Right lung (tissue), 10 donors: Measurements from ENCODE around the gene CCDC116. TPM values are rescaled to one million over a fixed set of nuclear protein-coding genes. Genes with fewer than 3 reads are reported as not detected.
"Not testable (repeated sequence)": the region's sequence is repeated elsewhere in the genome, so short reads cannot be mapped to it uniquely, and the experiment has no call there.

Source experiments
- DNase-seq, 2 donors: peaks; one replicate each; pipeline ENCODE4 v3.0.0-alpha.2; 2013
- long read RNA-seq, 8 donors: transcript quantifications; one replicate each; lab custom pipeline, GENCODE V29; 2026
- polyA plus RNA-seq, 5 donors: library from polyadenylated mRNA; unstranded; fragments of 120-200 nt; gene quantifications; one replicate each; pipeline versions ENCODE4 v1.2.1 to v1.2.3, GENCODE V29; 2013; ENCODE audit warnings: inconsistent platforms in 1 of 5, low replicate concordance in 1 of 5; ENCODE audit not compliant: insufficient read length in 5 of 5, insufficient read depth in 1 of 5

The CCDC116 gene
- polyA plus RNA-seq, result 1 to 10 TPM in 4 of 5 donors, under 1 TPM in 1; 0.90 to 1.6 (median 1.3) TPM
- long read RNA-seq, donor 1, result 0 reads
- long read RNA-seq, donor 2, result 0 reads
- long read RNA-seq, donor 3, result 0 reads
- long read RNA-seq, donor 4, result 0 reads
- long read RNA-seq, donor 5, result 0 reads
- long read RNA-seq, donor 6, result 0 reads
- long read RNA-seq, donor 7, result 0 reads
- long read RNA-seq, donor 8, result 0 reads

- DNase-seq, result no peak
Measured at GRCh38 chr22:21632237-21632895, at the start of gene CCDC116. Gene CCDC116 (plus strand): TSS chr22:21632760. CDS start chr22:21633182, 422 bp downstream.

- DNase-seq, result no peak
Measured at GRCh38 chr22:21582801-21583740, 49.5 kb upstream of the CCDC116 start.

GRCh38 chr22:21585389-21585788 lies 47.2 kb upstream of the CCDC116 start:
- DNase-seq, result no peak

DNA sequence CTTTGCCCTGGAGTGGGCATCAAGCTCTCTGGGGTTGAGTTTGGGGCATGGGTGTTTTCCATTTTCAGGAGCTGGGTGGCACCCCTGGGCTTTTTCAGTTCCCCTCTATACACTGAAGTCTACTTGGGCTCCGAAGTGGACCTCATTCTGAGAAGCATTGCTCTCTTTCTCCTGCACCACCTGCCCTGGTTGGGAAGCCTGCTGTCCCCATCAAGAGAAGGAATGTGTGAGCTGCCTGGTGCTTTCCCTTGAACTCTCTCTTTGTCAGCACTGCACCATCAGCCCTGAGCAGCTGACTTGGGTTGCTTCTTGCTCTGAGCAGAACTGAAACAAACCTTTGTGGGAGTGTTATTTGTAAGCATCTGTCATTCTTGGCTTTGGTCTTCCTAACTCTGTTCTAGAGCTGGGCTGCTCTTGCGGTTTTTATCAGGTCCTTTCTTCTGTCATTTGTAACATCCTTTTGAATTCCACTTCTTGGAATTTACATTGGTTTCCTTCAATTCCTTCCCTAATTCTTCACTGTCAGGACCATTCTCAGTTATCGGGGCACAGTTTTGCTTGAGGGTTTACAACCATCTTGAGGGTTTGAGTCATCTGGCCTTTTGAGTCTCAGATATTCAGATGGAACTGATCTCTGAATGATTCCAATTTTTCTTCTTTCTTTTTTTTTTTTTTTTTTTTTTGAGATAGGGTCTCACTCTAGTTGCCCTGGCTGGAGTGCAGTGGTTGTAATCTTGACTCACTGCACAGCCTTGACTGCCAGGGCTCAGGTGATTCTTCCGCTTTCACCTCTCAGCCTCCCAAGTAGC lies 44.6 kb upstream of the CCDC116 start:
- DNase-seq, result no peak

DNA sequence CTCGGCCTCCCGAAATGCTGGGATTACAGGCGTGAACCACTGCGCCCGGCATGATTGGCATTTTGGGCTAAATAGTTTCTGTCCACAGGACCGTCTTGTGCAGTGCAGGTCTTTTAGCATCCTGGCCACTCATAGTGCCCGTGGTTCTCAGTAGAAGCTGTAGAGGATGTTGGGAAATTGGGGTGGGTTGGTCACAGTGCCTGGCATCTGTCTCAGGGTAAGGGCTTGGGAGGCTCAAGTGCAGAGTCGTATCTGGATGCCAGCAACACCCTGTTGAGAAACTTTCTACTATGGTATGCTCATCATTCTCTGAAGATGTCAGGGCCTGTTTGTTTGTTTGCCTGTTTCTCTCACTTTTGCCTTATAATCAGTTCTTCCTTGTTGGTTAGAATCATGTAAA lies 43.2 kb upstream of the CCDC116 start:
- DNase-seq, result no peak

DNA sequence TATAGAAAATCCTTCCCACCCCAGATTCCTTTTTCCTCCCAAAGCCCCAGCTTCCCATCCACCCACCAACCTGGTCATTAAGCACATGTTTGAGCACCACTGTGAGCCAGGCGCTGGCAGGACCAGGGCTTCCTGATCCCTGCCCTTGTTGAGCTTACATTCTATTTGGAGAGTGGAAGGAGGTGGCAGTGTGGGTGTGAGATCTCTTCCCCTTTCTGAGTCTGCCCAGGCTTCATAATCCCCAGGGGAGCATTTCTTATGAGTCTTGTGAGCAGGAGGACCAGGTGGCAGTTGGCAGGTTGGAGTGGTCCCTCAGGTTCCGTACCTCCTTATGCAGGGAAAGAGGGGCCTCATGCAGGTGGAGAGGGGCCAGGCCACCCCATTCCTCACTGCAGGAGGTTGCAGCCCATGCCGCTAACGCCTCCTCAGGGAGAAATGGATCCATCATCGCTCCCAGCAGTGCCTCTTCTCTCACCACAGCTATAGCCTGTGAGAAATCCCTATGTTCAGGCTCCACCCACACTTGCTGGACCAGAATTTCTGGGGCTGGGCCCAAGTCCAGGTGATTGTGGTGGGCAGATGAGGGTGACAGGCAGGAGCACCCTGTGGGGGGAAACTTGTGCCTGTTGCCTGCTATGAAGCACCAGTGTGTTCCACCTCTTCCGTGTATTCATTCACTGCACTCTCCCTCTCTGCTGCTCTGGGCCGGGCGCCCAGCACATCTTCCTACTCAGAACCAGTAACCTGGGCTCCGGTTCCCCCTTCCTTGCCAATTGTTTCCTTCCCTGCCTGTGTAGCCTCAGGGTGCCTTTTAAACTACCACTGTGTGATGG lies 41.5 kb upstream of the CCDC116 start:
- DNase-seq, result no peak

GRCh38 chr22:21591695-21592094 lies 40.9 kb upstream of the CCDC116 start:
- no peak for DNase-seq

- DNase-seq, result no peak
Measured at GRCh38 chr22:21592422-21592821, 40.1 kb upstream of the CCDC116 start.

DNA sequence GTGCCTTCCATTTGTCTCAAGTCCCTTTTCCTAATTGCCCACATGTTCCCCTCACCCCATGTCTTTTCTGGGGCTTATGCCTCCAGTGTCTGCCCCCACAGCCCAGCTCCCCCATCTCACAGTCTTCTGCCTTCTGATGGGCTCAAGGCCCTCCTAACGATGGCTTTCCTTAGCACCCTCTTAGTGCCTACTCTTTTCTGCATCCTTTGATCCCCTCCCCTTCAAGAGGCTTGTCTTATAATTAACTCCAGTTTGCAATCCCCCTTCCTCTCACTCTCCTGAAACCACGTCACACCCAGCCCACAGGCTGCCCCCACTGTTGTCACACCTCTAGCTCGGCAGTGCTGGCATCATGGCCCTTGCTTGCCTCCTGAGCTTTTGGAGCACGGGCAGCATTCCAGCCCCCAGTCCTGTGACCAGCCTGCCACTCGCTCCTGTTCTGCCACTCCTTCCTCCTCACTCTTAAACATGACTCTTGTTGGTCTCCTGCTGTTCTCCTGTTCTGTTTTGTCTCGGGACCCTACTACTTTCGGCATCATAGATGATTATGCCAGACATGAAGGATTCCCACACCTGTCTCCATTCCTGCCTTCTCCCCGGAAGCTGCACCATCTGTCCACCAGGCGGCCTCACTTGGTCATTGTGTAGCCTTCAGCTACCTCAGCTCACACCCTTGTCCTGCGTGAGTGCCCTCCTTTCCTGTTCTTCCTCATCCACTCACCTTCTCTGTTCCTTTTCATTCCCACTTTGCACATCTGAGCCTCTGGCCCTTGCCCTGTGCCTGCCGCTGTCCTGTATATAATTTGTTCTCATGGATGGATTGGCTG lies 38.9 kb upstream of the CCDC116 start:
- no peak for DNase-seq

DNA sequence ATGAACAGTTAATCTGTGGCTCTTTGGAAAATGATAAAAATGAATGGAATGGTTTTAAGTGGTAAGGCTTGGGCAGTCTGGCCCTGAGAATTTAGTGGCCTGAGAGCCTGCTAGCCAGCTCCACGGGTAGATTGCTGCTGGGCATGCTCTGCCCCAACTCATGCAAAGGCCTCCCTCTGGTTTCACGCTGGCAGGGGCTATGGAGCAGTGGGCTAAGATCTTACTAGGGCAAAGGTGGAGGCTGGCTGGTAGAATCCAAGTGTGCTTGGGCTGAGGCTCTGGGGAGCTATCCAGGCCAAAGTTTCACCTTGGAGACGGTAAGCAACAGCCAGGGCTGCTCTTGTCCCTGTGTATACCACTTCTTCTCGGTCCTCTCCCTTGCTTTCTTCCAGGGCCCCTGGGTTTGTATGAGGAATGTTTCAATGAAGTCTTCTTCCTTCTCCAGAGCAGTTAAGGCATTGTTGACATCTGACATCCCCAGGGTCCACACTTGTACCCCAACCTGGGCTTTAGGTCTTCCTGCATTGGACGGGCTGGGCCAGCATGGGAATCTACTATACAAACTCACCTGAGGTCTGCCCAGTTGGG lies 37.6 kb upstream of the CCDC116 start:
- DNase-seq, result no peak

GRCh38 chr22:21596356-21597135 lies 36.0 kb upstream of the CCDC116 start:
- DNase-seq, result not testable (repeated sequence)

DNA sequence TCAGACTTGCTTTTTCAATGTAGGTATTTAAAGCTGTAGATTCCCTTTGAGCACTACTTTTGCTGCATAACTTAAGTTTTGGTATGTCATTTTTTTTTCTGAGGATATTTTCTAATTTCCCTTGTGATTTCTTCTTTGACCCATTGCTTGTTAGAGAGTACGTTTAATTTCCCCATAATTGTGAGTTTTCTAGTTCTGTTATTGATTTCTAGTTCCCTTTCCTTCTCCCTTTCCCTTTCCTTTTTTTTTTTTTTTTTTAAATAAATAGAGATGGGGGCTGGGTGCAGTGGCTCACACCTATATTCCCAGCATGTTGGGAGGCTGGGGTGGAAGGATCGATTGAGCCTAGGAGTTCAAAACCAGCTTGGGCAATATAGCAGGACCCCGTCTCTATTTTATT lies 34.3 kb upstream of the CCDC116 start:
- no peak for DNase-seq

DNA sequence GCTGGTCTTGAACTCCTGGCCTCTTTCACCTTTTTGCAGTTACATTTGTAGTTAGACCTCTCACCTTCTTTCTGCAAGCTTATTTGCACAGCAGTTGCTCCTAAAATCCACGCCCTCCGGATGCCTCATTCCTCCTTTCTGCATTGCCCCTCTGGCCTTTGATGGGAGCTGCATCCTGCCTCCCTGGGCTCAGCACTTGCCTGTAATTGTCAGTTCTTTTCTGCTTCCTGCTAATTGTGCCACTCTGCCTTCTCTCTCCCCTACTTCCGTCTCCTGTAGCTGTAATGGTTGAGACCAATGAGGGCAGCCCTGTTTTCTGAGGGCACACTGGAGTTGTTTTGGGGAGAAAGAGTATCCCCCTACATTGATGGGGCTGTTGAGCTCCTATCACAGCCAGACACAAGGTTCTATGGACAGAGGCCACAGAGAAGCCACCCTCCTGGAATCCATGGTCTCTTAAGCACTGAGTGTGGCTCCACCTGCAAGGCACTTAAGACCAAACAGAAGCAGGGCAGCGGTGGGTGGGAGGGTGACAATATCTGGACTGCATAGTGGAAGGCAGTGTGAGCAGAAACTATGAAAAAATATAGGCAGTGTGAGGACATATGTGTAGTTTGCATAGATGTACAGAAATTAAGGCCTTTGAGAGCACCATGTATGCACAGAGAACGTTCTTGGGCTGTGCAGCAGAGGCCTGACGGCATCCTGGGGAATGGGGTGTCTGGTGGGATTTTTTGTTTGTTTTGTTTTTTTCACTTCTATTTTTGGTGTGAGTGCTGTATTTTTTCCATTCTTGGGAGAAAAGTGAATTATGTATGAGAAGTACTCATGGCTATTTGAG lies 33.3 kb upstream of the CCDC116 start:
- DNase-seq, result no peak

DNA sequence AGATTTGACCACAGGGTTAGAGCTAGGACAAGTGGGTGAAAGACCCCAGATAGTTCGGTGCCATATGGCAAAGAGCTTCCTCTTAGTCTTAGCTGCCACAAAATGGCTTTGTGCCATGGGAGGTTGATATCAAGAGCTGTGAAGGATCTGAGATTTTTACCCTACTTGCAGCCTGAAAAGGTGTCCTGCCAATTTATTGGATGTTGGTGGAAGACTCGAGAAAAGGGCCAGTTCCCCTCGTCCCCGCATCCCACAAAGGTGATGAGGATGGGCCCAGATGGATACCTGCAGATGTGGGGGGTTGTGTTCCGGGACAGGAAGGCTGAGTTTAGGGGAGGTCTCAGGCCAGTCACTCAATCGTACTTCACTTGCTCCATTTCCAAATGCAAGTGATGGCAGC lies 30.0 kb upstream of the CCDC116 start:
- no peak for DNase-seq

DNA sequence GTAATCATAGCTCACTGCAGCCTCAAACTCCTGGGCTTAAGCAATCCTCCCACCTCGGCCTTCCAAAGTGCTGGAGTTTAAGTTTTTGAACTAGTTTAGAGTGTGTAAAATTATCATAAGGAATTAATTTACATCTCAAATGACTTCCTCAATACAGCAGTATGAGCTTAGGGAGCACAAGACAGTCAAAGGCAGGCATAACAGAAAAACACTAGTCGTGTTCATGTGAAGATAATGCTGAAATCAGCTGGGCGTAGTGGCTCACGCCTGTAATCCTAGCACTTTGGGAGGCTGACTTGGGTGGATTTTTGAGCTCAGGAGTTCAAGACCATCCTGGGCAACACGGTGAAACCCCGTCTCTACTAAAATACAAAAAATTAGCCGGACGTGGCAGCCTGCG lies 28.6 kb upstream of the CCDC116 start:
- no peak for DNase-seq

- no peak for DNase-seq
Measured at GRCh38 chr22:21605887-21606564, 26.5 kb upstream of the CCDC116 start.

GRCh38 chr22:21606775-21607174 lies 25.8 kb upstream of the CCDC116 start:
- no peak for DNase-seq
